CD4-positive, alpha-beta T cell treated with Interleukin-17A for 1 hour (primary cell): ENCODE data around the gene C9orf153.
"Not testable (repeated sequence)": the region's sequence is repeated elsewhere in the genome, so short reads cannot be mapped to it uniquely, and the experiment has no call there.

Source experiments
- DNase-seq: peaks from one replicate; pipeline ENCODE4 v3.0.0-alpha.2; 2020

Gene C9orf153

GRCh38 chr9:86259557-86259956 is at the start of gene C9orf153:
Gene C9orf153, minus strand, starts transcription at chr9:86259657. Its CDS starts 30,054 bp downstream, at chr9:86229603.
- no peak for DNase-seq

- no peak for DNase-seq
Measured at GRCh38 chr9:86308687-86309086, 49.2 kb upstream of the C9orf153 start.

GRCh38 chr9:86304236-86304730 is 44.8 kb upstream of the C9orf153 start:
- DNase-seq: no peak

GRCh38 chr9:86303316-86303975 is 44.0 kb upstream of the C9orf153 start:
- DNase-seq: peak; percentile 51

DNA sequence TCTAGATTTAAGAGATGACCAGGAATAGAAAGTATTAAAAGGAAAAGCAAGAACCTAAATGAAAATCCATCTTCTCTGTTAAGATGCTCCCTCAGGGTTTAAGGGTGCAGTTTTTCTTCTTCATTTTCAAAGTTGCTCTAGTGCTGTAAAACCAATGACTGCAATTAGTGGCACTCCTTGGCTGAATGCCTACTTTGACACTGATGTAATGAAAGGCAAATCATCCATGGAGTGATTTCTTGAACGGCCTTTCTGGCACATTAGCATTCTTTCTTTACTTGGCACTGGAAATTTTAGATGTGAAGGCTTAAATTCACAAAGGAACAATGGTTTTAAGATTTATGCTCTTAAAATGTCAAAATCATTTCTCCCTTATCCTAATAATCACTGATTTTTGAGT is 42.2 kb upstream of the C9orf153 start:
- DNase-seq: no peak

DNA sequence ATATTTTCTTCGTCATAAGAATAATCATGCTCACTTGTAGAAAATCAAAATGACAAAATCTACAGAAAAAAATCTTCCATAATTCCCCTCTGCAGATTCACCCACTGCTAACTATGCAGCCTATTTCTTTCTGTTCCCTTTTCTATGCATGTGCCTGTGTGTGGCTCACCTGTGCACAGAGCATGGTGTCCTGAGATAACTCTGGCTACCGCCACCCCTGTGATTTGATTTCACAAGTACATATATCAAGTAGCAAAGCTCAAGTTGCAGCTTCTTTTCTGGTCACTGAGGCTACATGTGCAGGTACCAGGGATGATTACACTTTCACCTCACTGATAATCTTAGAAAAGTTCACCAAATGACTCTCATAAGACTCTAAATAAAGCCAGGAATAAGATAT is 41.2 kb upstream of the C9orf153 start:
- DNase-seq: no peak

- DNase-seq: no peak
Measured at GRCh38 chr9:86298873-86299272, 39.4 kb upstream of the C9orf153 start.

- not testable (repeated sequence) for DNase-seq
Measured at GRCh38 chr9:86290341-86290740, 30.9 kb upstream of the C9orf153 start.

GRCh38 chr9:86288499-86289198 is 29.2 kb upstream of the C9orf153 start:
- DNase-seq: no peak

DNA sequence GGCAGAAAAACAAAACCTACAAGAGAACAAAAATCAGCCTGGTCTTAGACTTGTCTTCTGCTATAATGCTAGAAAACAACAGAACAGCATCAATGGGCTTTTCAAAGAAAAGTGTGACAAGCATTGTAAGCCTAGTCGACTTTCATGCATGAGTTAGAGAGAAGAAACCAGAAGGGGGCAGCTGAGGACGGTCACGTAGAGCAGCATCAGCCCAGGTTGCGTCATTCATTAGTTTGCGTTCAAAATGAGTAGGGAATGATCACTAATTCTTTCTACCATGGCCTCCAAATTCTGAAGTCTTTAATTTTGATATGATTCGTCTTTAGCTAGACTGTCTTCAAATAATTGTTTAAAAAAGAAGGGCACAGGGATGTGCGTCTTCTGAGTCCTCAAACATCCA is 27.6 kb upstream of the C9orf153 start:
- peak; percentile 17 for DNase-seq

- no peak for DNase-seq
Measured at GRCh38 chr9:86286278-86286677, 26.8 kb upstream of the C9orf153 start.

DNA sequence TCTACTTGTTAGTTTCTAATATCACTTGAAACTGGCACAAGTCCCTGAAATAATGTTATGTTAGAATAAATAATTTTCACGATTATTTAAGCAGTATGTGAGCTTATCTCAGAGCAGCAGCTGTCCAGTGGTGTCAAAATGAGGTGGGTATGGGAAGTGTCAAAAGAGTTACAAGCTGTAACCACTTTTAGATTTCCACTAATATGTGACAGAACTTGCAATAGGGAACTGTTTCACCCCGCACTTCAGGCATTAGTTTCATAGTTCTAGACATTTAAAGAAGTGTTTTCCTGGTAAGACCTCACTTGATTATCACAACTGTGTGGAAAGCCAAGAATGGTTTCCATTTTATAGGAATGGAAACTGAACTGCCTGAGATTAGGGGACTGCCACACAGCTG is 25.8 kb upstream of the C9orf153 start:
- DNase-seq: no peak

DNA sequence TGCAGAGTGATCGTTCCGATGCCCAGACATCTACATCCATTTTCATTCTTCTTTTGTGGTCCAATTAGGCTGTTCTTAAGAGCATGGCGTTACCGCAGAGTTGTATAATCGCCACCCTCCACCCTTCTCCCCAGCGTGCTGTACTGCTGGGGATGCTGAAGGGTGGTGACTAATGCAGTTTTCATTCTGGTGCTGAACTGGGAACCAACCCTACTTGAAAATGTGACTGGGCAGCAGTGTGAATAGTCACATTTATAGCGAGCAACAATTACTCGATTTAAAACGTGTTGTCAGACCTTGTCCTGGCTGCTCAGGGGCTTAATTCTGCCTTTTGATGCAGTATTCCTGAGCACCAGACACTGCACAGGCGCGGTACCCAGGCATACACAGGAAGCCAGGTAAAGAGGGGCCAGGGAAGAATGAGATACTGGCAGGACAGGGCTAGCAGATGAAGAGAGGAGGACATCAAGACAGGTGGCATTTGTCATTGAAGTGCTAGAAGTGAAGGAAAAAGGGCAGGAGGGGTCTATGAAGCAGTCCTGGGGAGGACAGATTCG is 23.6 kb upstream of the C9orf153 start:
- no peak for DNase-seq

DNA sequence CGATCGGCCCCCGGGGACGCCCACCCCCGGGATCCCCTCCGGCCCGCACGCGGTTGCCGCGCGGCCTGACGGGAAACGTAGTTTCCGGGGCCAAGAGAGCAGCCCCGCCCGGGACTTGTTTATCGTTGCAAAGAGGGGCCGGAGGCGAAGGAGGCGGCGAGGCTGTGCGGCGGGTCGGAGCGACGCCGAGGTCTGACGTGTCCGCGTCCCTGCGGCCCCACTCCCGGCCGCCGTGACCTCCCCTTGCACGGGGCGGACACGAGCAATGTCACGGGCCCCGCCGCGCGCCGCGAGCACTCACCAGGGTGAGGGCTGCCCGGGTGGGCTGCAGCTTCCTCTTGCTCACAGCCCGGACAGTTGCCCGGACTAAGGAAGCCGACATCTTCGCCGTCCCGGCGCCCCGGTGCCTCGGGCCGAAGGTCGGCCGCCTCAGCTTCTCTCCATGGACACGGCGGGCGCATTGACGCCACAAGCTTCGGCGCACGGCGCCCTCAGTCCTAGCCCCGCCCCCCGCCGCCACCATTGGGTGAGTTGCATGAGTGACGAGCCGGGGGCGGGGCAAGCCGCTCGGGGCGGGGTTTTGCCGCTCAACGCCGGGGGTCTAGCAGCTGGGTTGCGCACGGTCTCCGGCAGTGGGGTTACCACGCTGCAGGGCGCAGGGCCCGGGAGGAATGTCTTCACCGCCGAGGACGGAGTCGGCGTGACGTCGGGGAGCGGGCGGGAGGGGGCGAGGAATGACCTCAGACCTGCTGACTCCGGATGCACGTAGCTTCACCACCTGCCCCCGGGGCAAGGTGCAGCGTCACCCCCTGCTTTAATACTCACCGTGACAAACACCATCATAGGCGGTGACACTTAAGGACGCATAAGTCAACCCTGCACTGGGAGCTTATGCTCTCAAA is 22.9 kb upstream of the C9orf153 start, which contains the start of gene ISCA1:
Gene ISCA1, minus strand, starts transcription at position 462 of the 902 bp plus-strand sequence. Its CDS starts 80 bp downstream, at position 382.
- peak; percentile 97 for DNase-seq

DNA sequence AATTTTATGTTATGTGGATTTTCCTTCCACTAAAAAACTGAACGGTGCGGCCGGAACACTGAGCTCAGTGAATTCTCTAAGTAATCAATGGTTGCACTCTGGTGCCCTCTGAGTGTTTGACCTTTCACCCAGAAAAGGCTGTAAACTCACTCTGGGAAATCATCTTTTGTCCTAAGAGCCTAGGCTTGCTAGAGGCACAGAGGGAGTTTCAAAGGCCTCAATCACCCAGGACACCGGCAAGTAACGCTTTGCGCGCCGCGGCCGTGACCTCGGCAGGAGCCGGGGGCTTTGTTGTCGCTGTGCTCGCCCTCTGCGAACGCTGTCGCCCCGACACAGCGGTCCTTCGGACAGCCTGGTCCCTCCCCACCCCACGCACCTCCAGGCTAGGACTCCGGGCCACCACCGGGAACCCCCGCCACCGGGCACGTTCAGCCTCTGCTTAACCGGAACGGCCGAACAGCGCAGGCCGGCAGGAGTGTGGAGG is 22.2 kb upstream of the C9orf153 start:
- no peak for DNase-seq

- no peak for DNase-seq
Measured at GRCh38 chr9:86280580-86280979, 21.1 kb upstream of the C9orf153 start.

DNA sequence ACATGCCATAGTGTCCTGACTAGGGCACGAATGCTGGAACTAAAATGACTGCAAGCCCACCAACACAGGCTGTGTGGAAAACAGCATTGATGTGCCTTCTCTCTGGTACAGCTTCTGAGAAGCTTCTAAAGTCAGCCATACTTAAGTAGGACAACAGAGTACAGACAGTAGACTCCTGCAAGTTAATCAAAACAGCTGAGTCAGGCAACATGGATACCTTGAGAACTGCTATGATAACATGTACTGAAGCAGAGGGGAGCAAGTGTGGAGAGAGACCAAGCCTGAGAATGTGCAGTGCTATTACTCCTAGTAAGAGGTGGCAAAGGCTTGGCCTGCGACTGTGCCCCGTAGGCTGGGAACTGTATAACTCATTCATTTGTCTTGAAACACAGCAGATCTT is 20.4 kb upstream of the C9orf153 start:
- no peak for DNase-seq

DNA sequence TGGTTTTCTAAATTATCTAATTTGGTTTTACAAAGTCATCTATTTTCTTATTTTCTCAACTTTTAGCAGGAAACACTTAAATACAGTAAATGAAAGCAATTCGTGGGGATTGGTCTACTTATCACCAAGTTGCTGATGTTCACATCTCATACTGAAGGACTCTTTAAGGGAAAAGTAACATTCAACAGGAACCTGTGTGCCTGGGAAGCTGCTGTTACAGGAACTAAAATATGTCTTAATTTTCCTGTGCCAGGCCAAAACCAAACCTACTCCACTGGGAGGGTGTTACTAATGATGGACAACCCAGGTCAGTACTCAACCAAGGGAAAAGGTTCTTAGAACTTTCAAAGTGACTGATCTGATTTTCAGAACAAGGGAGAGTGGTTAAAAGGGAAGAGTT is 17.6 kb upstream of the C9orf153 start:
- no peak for DNase-seq

- DNase-seq: no peak
Measured at GRCh38 chr9:86275962-86276361, 16.5 kb upstream of the C9orf153 start.

DNA sequence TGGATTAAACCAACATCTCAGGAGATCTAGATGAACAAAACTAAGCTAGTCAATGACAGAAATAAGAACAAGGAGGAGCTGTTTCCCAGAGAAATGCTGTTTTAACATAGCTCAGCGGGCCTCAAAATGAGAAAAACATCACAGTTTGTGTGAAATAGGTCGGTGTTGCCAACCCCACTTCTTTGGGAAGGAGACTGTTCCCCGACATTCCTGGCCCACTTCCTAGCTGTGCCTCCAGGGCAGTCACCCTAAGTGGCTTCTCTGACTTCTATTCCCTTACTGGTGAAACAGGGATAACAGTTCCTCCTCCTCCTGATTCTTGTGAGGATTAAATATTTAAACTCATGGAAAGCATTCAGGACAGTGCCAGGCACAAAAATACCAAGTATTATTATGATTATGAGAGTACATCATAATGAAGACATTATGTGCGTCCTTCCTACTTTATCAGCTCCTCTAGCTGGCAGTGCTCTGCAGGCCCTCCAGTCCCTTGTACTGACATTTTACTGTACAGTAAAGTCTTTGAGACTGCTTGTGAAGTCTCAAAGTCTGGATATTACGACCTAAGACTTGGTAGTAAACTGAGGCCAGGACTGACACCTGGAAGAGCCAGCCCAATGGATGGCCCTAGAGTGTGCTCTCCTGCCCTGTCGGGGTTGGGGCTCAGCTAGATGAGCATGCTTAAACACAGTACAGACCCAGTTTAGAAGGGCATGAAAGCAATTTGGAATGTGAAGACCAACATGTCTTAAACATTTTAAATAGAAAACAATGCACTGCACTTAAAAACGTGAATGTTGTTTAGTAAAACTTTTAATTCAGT is 15.6 kb upstream of the C9orf153 start:
- no peak for DNase-seq

GRCh38 chr9:86272221-86272620 is 12.8 kb upstream of the C9orf153 start:
- DNase-seq: no peak

DNA sequence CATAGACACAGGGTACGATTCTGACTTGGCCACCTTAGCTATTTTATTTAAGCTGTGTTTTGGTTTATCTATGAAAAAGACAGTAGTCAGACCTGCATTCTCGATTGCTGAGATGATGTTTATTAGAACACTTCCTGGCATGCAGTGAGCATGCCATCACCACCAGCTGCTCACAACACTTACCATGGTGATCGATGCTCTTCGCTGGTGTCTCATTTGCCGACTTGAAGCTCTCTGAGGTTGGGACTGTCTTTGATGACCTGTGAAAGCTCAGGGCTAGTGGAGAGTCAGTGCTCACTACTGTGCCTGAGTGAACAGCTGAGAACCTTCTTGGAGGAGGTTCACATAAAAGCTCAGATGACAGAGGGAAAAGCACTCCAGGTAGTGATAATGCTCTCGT is 4.4 kb upstream of the C9orf153 start:
- DNase-seq: no peak
